ENCODE data around the gene SPEG.

Gene SPEG

GRCh38 chr2:219418155-219419011 is 16.3 kb upstream of the SPEG start, which contains the start of gene DES:
Gene DES (plus strand): TSS chr2:219418377. CDS start chr2:219418463, 86 bp downstream.
- no peaks in the 10 kb centered on the region for H3K9me2 ChIP-seq (replicated peaks; ENCODE audit: control insufficient read depth, low read length)
- no peak within 1 kb of the TSS for H3K27ac ChIP-seq (ENCODE audit: low read depth, low read length)
- H3K4me3 ChIP-seq (ENCODE audit: low read length): no peak within 1 kb of the TSS
- H3K27me3 ChIP-seq (ENCODE audit: control insufficient read depth, low read length): peaks cover 10% of the 10 kb centered on the region
- no peaks in the 10 kb centered on the region for H3K9me3 ChIP-seq (ENCODE audit: control insufficient read depth, insufficient read depth, low read length)
- TF ChIP-seq EZH2phosphoT487 (IDR thresholded peaks at IDR 0.05; ENCODE audit: borderline replicate concordance, low read length) (no peak), CTCF (IDR thresholded peaks at IDR 0.05; ENCODE audit: low read depth, low read length, poor library complexity, severe bottlenecking) (no peak)
- H3K36me3 ChIP-seq (ENCODE audit: control insufficient read depth, low read length): no peaks in the 10 kb centered on the region
- H3K4me2 ChIP-seq (ENCODE audit: low read length): no peak within 1 kb of the TSS
- H3K79me2 ChIP-seq (ENCODE audit: control insufficient read depth, low read length): no peaks in the 10 kb centered on the region
- H4K20me1 ChIP-seq (ENCODE audit: control insufficient read depth, insufficient read depth, low read depth, low read length): no peaks in the 10 kb centered on the region
- H3K4me1 ChIP-seq (ENCODE audit: control insufficient read depth, low read length): no peaks in the 10 kb centered on the region
- H3F3A ChIP-seq (ENCODE audit: control insufficient read depth, insufficient read depth): no peaks in the 10 kb centered on the region

DNA sequence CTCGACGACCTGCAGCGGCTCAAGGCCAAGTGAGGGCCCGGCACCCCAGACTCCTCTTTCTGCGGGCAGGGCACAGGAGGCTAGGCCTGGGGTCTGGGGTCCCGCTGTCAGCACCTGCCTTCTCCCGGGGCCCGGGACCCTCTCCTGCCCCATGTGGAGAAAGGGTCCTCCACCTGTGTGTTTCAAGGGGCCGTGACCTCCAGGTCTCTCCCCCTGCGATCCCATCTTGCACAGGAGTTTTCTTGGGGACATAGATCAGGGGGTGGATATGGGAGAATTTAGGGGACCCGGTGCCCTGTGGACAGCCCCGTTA is 15.7 kb upstream of the SPEG start:
- H3K79me2 ChIP-seq (ENCODE audit: control insufficient read depth, low read length): no peaks in the 10 kb centered on the region
- no peak overlapping the region for H3K4me3 ChIP-seq (ENCODE audit: low read length)
- TF ChIP-seq EZH2phosphoT487 (IDR thresholded peaks at IDR 0.05; ENCODE audit: borderline replicate concordance, low read length): no peak
- no peak for TF ChIP-seq CTCF (IDR thresholded peaks at IDR 0.05; ENCODE audit: low read depth, low read length, poor library complexity, severe bottlenecking)
- H3K36me3 ChIP-seq (ENCODE audit: control insufficient read depth, low read length): no peaks in the 10 kb centered on the region
- no peaks in the 10 kb centered on the region for H3F3A ChIP-seq (ENCODE audit: control insufficient read depth, insufficient read depth)
- no peaks in the 10 kb centered on the region for H3K9me2 ChIP-seq (replicated peaks; ENCODE audit: control insufficient read depth, low read length)
- H3K4me1 ChIP-seq (ENCODE audit: control insufficient read depth, low read length): no peaks in the 10 kb centered on the region
- H3K27ac ChIP-seq (ENCODE audit: low read depth, low read length): no peak overlapping the region
- no peaks in the 10 kb centered on the region for H3K9me3 ChIP-seq (ENCODE audit: control insufficient read depth, insufficient read depth, low read length)
- H4K20me1 ChIP-seq (ENCODE audit: control insufficient read depth, insufficient read depth, low read depth, low read length): no peaks in the 10 kb centered on the region
- H3K4me2 ChIP-seq (ENCODE audit: low read length): no peak overlapping the region
- H3K27me3 ChIP-seq (ENCODE audit: control insufficient read depth, low read length): peaks cover 9% of the 10 kb centered on the region

- no peaks in the 10 kb centered on the region for H3K9me2 ChIP-seq (replicated peaks; ENCODE audit: control insufficient read depth, low read length)
- H4K20me1 ChIP-seq (ENCODE audit: control insufficient read depth, insufficient read depth, low read depth, low read length): no peaks in the 10 kb centered on the region
- H3K79me2 ChIP-seq (ENCODE audit: control insufficient read depth, low read length): no peaks in the 10 kb centered on the region
- H3K4me2 ChIP-seq (ENCODE audit: low read length): no peak overlapping the region
- no peaks in the 10 kb centered on the region for H3K4me1 ChIP-seq (ENCODE audit: control insufficient read depth, low read length)
- no peak overlapping the region for H3K27ac ChIP-seq (ENCODE audit: low read depth, low read length)
- no peak for TF ChIP-seq EZH2phosphoT487 (IDR thresholded peaks at IDR 0.05; ENCODE audit: borderline replicate concordance, low read length)
- H3K36me3 ChIP-seq (ENCODE audit: control insufficient read depth, low read length): no peaks in the 10 kb centered on the region
- H3K4me3 ChIP-seq (ENCODE audit: low read length): no peak overlapping the region
- H3K27me3 ChIP-seq (ENCODE audit: control insufficient read depth, low read length): peaks cover 7% of the 10 kb centered on the region
- H3K9me3 ChIP-seq (ENCODE audit: control insufficient read depth, insufficient read depth, low read length): no peaks in the 10 kb centered on the region
- H3F3A ChIP-seq (ENCODE audit: control insufficient read depth, insufficient read depth): no peaks in the 10 kb centered on the region
Measured at GRCh38 chr2:219419331-219420197, 15.1 kb upstream of the SPEG start.

Measured in DOHH2 (cell line).